ENCODE results near the gene DAB2. TPM values are rescaled to one million over a fixed set of nuclear protein-coding genes. Genes with fewer than 3 reads are reported as not detected.

DAB2 gene
- total and polyA plus RNA-seq, 2 donors (not counting 1 experiment from before 2014, with no cell fraction given): 0.03 to 0.47 TPM

- Mint-ChIP-seq H3K4me1 (no peaks in the 10 kb centered on the region), H3K4me3 (no peak overlapping the region), H3K27me3 (no peaks in the 10 kb centered on the region), H3K27ac (no peak overlapping the region), H3K9me3 (ENCODE audit: insufficient read depth) (no peaks in the 10 kb centered on the region)
- Histone ChIP-seq H3K36me3 (replicated peaks in 1 of 2; ENCODE audit: control extremely low read depth in 1 of 2, control insufficient read depth in 1 of 2, extremely low read depth in 1 of 2, insufficient read depth in 2 of 2, low read length in 1 of 2) (no peaks in the 10 kb centered on the region), H3K27ac (ENCODE audit: low read length in 2 of 2) (no peak overlapping the region), H4K20me1 (ENCODE audit: control insufficient read depth, insufficient read depth, low read length, poor library complexity, severe bottlenecking) (no peaks in the 10 kb centered on the region), H3K9ac (ENCODE audit: low read length) (no peak overlapping the region), H3K4me3 (ENCODE audit: control extremely low read depth in 1 of 5, extremely low read depth in 1 of 5, insufficient read depth in 1 of 5, low read depth in 2 of 5, low read length in 4 of 5) (no peak overlapping the region), H3K4me2 (replicated peaks; ENCODE audit: low read depth, low read length, poor library complexity, severe bottlenecking) (no peak overlapping the region), H3K4me1 (ENCODE audit: control insufficient read depth in 2 of 2, insufficient read depth in 2 of 2, low read length in 2 of 2) (no peaks in the 10 kb centered on the region), H2AFZ (ENCODE audit: insufficient read depth, low read depth, low read length, poor library complexity, severe bottlenecking) (no peak overlapping the region), H3K9me3 (ENCODE audit: control extremely low read depth in 1 of 3, control insufficient read depth in 2 of 3, insufficient read depth in 1 of 3, low read length in 2 of 3) (no peaks in the 10 kb centered on the region), H3K27me3 (replicated peaks in 1 of 4; ENCODE audit: control extremely low read depth in 1 of 4, control insufficient read depth in 3 of 4, insufficient read depth in 4 of 4, low read length in 3 of 4) (peaks cover 0 to 3% (median 0%) of the 10 kb centered on the region in 4 experiments), H3K79me2 (ENCODE audit: control insufficient read depth, insufficient read depth, low read length) (no peaks in the 10 kb centered on the region)
- DNase-seq (no peak), ATAC-seq (ENCODE audit: low read depth) (no peak)
- TF ChIP-seq, protein P1, sequence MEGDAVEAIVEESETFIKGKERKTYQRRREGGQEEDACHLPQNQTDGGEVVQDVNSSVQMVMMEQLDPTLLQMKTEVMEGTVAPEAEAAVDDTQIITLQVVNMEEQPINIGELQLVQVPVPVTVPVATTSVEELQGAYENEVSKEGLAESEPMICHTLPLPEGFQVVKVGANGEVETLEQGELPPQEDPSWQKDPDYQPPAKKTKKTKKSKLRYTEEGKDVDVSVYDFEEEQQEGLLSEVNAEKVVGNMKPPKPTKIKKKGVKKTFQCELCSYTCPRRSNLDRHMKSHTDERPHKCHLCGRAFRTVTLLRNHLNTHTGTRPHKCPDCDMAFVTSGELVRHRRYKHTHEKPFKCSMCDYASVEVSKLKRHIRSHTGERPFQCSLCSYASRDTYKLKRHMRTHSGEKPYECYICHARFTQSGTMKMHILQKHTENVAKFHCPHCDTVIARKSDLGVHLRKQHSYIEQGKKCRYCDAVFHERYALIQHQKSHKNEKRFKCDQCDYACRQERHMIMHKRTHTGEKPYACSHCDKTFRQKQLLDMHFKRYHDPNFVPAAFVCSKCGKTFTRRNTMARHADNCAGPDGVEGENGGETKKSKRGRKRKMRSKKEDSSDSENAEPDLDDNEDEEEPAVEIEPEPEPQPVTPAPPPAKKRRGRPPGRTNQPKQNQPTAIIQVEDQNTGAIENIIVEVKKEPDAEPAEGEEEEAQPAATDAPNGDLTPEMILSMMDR (IDR thresholded peaks at IDR 0.05): no peak
- no peak for TF ChIP-seq EZH2 (IDR thresholded peaks at IDR 0.05; ENCODE audit: borderline replicate concordance, insufficient read depth, low read depth, low read length, poor library complexity, severe bottlenecking)
- POLR2A ChIA-PET: no interaction called here
- CTCF ChIA-PET: no interaction called here
- intact Hi-C loops (cut with micrococcal nuclease): no loop called here
These were observed 11.0 kb downstream of the DAB2 start for GRCh38 chr5:39413771-39414170.

DNA sequence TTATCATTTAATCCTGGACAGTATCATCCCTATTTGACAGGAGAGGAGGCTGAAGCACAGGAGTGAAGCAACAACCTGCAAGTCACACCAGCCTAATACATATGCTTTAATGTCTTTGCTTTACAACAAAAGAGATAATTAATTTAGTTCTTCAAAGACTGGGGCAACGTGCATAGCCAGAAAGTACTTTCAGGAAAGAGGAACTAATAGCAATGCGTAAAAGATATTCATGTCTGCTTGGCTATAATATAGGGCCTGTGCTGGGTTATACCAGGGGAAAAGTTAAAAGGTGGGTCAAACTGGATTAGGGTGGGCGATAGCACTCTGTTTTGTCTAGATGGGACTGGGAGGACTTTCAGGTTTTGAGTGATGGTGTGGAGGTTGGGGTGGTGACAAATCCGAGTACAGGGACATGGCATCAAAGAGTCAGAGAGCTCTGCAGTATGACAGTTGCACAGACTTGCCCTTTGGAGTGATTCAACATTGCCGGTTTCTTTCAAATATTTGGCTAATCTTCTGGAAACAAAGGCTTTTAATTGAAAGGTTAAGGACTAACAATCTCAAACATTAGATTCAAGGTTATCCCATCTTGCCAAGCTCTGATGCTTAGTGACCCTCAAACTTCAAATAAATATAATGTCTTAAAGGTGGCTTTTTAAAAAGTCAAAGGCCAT lies 11.9 kb downstream of the DAB2 start:
- ChIA-PET CTCF (no interaction called here), POLR2A (no interaction called here)
- no peaks in the 10 kb centered on the region for H3K9me3 Mint-ChIP-seq (ENCODE audit: insufficient read depth)
- 69% methylated on average over 5 of the region's 5 CpGs for WGBS (ENCODE audit: insufficient coverage)
- H3K4me1 Mint-ChIP-seq: no peaks in the 10 kb centered on the region
- no peak for ATAC-seq (ENCODE audit: low read depth)
- no peak overlapping the region for H3K27ac Mint-ChIP-seq
- H3K4me3 Mint-ChIP-seq: no peak overlapping the region
- Histone ChIP-seq H3K27me3 (replicated peaks in 1 of 4; ENCODE audit: control extremely low read depth in 1 of 4, control insufficient read depth in 3 of 4, insufficient read depth in 4 of 4, low read length in 3 of 4) (peaks cover 0 to 3% (median 0%) of the 10 kb centered on the region in 4 experiments), H4K20me1 (ENCODE audit: control insufficient read depth, insufficient read depth, low read length, poor library complexity, severe bottlenecking) (no peaks in the 10 kb centered on the region), H3K36me3 (replicated peaks in 1 of 2; ENCODE audit: control extremely low read depth in 1 of 2, control insufficient read depth in 1 of 2, extremely low read depth in 1 of 2, insufficient read depth in 2 of 2, low read length in 1 of 2) (no peaks in the 10 kb centered on the region), H3K4me2 (replicated peaks; ENCODE audit: low read depth, low read length, poor library complexity, severe bottlenecking) (no peak overlapping the region), H3K4me1 (ENCODE audit: control insufficient read depth in 2 of 2, insufficient read depth in 2 of 2, low read length in 2 of 2) (no peaks in the 10 kb centered on the region), H3K4me3 (ENCODE audit: control extremely low read depth in 1 of 5, extremely low read depth in 1 of 5, insufficient read depth in 1 of 5, low read depth in 2 of 5, low read length in 4 of 5) (no peak overlapping the region), H3K27ac (ENCODE audit: low read length in 2 of 2) (no peak overlapping the region), H3K9me3 (ENCODE audit: control extremely low read depth in 1 of 3, control insufficient read depth in 2 of 3, insufficient read depth in 1 of 3, low read length in 2 of 3) (no peaks in the 10 kb centered on the region), H3K9ac (ENCODE audit: low read length) (no peak overlapping the region), H2AFZ (ENCODE audit: insufficient read depth, low read depth, low read length, poor library complexity, severe bottlenecking) (no peak overlapping the region), H3K79me2 (ENCODE audit: control insufficient read depth, insufficient read depth, low read length) (no peaks in the 10 kb centered on the region)
- peaks cover 1% of the 10 kb centered on the region for H3K27me3 Mint-ChIP-seq
- TF ChIP-seq EZH2 (IDR thresholded peaks at IDR 0.05; ENCODE audit: borderline replicate concordance, insufficient read depth, low read depth, low read length, poor library complexity, severe bottlenecking): no peak
- TF ChIP-seq, protein P1 (IDR thresholded peaks at IDR 0.05): no peak
- no peak for DNase-seq
- intact Hi-C loops (cut with micrococcal nuclease): no loop called here
